GM19397 (cell line): ENCODE data around the gene ADRM1.
A peak's percentile ranks its signal among the peaks of the same experiment; 100 is the strongest.

Experiments
- ATAC-seq: cut with Tn5 transposase; IDR thresholded peaks from one replicate; pipeline ENCODE4 v1.9.1; 2021; ENCODE audit warnings: mild to moderate bottlenecking, moderate library complexity; ENCODE audit not compliant: unreplicated experiment

Gene ADRM1

GRCh38 chr20:62302341-62303061 lies at the start of gene ADRM1:
TSS of gene ADRM1 (plus strand) at chr20:62302997. CDS start at chr20:62303569, 572 bp downstream.
- peak; percentile 88 for ATAC-seq

- no peak for ATAC-seq
These were observed 49.4 kb upstream of the ADRM1 start for GRCh38 chr20:62253398-62253797.

GRCh38 chr20:62254021-62254724 lies 48.6 kb upstream of the ADRM1 start:
- ATAC-seq, result no peak

GRCh38 chr20:62255976-62256375 lies 46.8 kb upstream of the ADRM1 start:
- no peak for ATAC-seq

- no peak for ATAC-seq
These were observed 44.1 kb upstream of the ADRM1 start for GRCh38 chr20:62258499-62259293.

GRCh38 chr20:62259294-62259565 lies 43.6 kb upstream of the ADRM1 start:
- no peak for ATAC-seq

GRCh38 chr20:62262064-62262463 lies 40.7 kb upstream of the ADRM1 start:
- no peak for ATAC-seq

GRCh38 chr20:62263396-62263795 lies 39.4 kb upstream of the ADRM1 start:
- ATAC-seq, result no peak

GRCh38 chr20:62265365-62265764 lies 37.4 kb upstream of the ADRM1 start:
- no peak for ATAC-seq

GRCh38 chr20:62266340-62266739 lies 36.5 kb upstream of the ADRM1 start:
- ATAC-seq, result no peak

GRCh38 chr20:62266851-62267250 lies 35.9 kb upstream of the ADRM1 start:
- no peak for ATAC-seq

- no peak for ATAC-seq
These were observed 35.3 kb upstream of the ADRM1 start for GRCh38 chr20:62267543-62267942.

GRCh38 chr20:62268228-62268900 lies 34.4 kb upstream of the ADRM1 start:
- ATAC-seq, result no peak

- ATAC-seq, result no peak
These were observed 33.4 kb upstream of the ADRM1 start for GRCh38 chr20:62269378-62269777.

- ATAC-seq, result no peak
These were observed 32.9 kb upstream of the ADRM1 start for GRCh38 chr20:62269871-62270270.

GRCh38 chr20:62272200-62272599 lies 30.6 kb upstream of the ADRM1 start:
- no peak for ATAC-seq

- no peak for ATAC-seq
These were observed 29.4 kb upstream of the ADRM1 start for GRCh38 chr20:62273416-62273815.

GRCh38 chr20:62274332-62274950 lies 28.4 kb upstream of the ADRM1 start:
- ATAC-seq, result no peak

- no peak for ATAC-seq
These were observed 27.6 kb upstream of the ADRM1 start for GRCh38 chr20:62275219-62275618.

- ATAC-seq, result no peak
These were observed 26.4 kb upstream of the ADRM1 start for GRCh38 chr20:62276439-62276838.

GRCh38 chr20:62277253-62277652 lies 25.5 kb upstream of the ADRM1 start:
- ATAC-seq, result no peak
